GM23338 (cell line): ENCODE measurements around the gene P4HA1. TPM values are rescaled to one million over a fixed set of nuclear protein-coding genes. Genes with fewer than 3 reads are reported as not detected.

ENCODE experiments used
- ATAC-seq: fragments of 200-7000 bp; cut with Tn5 transposase; 3 replicates; pipeline ENCODE4 v1.9.1; 2020
- DNase-seq: peaks from one replicate; pipeline ENCODE4 v3.0.0-alpha.2; 2015; ENCODE audit warnings: low spot score
- H2AFZ ChIP-seq: fragments of 200-600 bp; sonication (generic); 2 replicates; pipeline ENCODE4 v1.8.0; 2016; ENCODE audit warnings: antibody characterized with exemption, mild to moderate bottlenecking, moderate library complexity
- H3F3A ChIP-seq: fragments of 200-600 bp; sonication (generic); replicated peaks from 2 replicates; pipeline ENCODE4 v1.8.0; 2017; ENCODE audit warnings: antibody characterized with exemption, mixed run types, low read depth
- H3K27ac ChIP-seq: fragments of 200-600 bp; sonication (generic); 2 replicates; pipeline ENCODE4 v1.6.1; 2016; ENCODE audit warnings: low read depth
- H3K27me3 ChIP-seq: fragments of 200-600 bp; sonication (generic); 2 replicates; pipeline ENCODE4 v1.8.0; 2016; ENCODE audit warnings: mild to moderate bottlenecking, mixed run types, moderate library complexity; ENCODE audit not compliant: insufficient read depth
- H3K36me3 ChIP-seq: fragments of 200-600 bp; sonication (generic); 2 replicates; pipeline ENCODE4 v1.8.0; 2016; ENCODE audit warnings: mild to moderate bottlenecking; ENCODE audit not compliant: insufficient read depth
- H3K4me1 ChIP-seq: fragments of 200-600 bp; sonication (generic); 2 replicates; pipeline ENCODE4 v1.8.0; 2016; ENCODE audit warnings: mild to moderate bottlenecking, moderate library complexity; ENCODE audit not compliant: insufficient read depth
- H3K4me2 ChIP-seq: fragments of 200-600 bp; sonication (generic); 2 replicates; pipeline ENCODE4 v1.7.1; 2017; ENCODE audit warnings: mixed run types
- H3K4me3 ChIP-seq: fragments of 200-600 bp; sonication (generic); 2 replicates; pipeline ENCODE4 v1.6.1; 2016; ENCODE audit warnings: mixed run types
- H3K79me2 ChIP-seq: fragments of 200-600 bp; sonication (generic); replicated peaks from 2 replicates; pipeline ENCODE4 v1.8.0; 2017; ENCODE audit warnings: mild to moderate bottlenecking; ENCODE audit not compliant: insufficient read depth
- H3K9me2 ChIP-seq: fragments of 200-600 bp; sonication (generic); 2 replicates; pipeline ENCODE4 v1.8.0; 2017; ENCODE audit not compliant: insufficient read depth
- H4K20me1 ChIP-seq: fragments of 200-600 bp; sonication (generic); replicated peaks from 2 replicates; pipeline ENCODE4 v1.8.0; 2017; ENCODE audit warnings: mild to moderate bottlenecking; ENCODE audit not compliant: insufficient read depth
- H3K27ac Mint-ChIP-seq: 2 replicates; pipeline ENCODE4 v1.8.0; 2020; ENCODE audit warnings: inconsistent platforms, mild to moderate bottlenecking, moderate library complexity, mixed read lengths
- H3K27me3 Mint-ChIP-seq: 3 replicates; pipeline ENCODE4 v1.8.0; 2022; ENCODE audit warnings: low read depth, mild to moderate bottlenecking, moderate library complexity, mixed read lengths, inconsistent platforms; ENCODE audit not compliant: insufficient read depth, poor library complexity
- H3K36me3 Mint-ChIP-seq: 3 replicates; pipeline ENCODE4 v1.8.0; 2021; ENCODE audit warnings: low read depth, mild to moderate bottlenecking, inconsistent platforms, moderate library complexity, mixed read lengths
- H3K4me1 Mint-ChIP-seq: 3 replicates; pipeline ENCODE4 v1.8.0; 2020; ENCODE audit warnings: mild to moderate bottlenecking, inconsistent platforms, mixed read lengths
- H3K4me3 Mint-ChIP-seq: 3 replicates; pipeline ENCODE4 v1.8.0; 2021; ENCODE audit warnings: moderate library complexity, mild to moderate bottlenecking, inconsistent platforms, mixed read lengths
- H3K9me3 Mint-ChIP-seq: 3 replicates; pipeline ENCODE4 v1.8.0; 2020; ENCODE audit warnings: moderate library complexity, mild to moderate bottlenecking, inconsistent platforms, mixed read lengths
- CTCF ChIP-seq, 2 experiments: fragments of 200-600 bp in 1 of 2; sonication (generic) in 1 of 2; conservative IDR thresholded peaks; 2 replicates each; pipeline versions ENCODE4 v1.5.1 to v1.6.1; 2016 to 2017; ENCODE audit warnings: antibody characterized with exemption in 2 of 2, low read depth in 2 of 2, mild to moderate bottlenecking in 2 of 2, moderate library complexity in 1 of 2
- EZH2phosphoT487 ChIP-seq: fragments of 200-600 bp; sonication (generic); IDR thresholded peaks from one replicate; pipeline ENCODE4 v1.8.1; 2018; ENCODE audit warnings: antibody characterized with exemption; ENCODE audit not compliant: unreplicated experiment
- JUNB ChIP-seq: IDR thresholded peaks from one replicate; pipeline ENCODE4 v1.6.1; 2016; ENCODE audit warnings: antibody characterized with exemption; ENCODE audit not compliant: unreplicated experiment
- NANOG ChIP-seq: IDR thresholded peaks from 2 replicates; pipeline ENCODE4 v1.6.1; 2016; ENCODE audit warnings: antibody characterized with exemption, borderline replicate concordance
- POLR2AphosphoS5 ChIP-seq: IDR thresholded peaks from 2 replicates; pipeline ENCODE4 v1.6.1; 2016; ENCODE audit warnings: antibody characterized with exemption, low read depth
- STAT1 ChIP-seq: IDR thresholded peaks from one replicate; pipeline ENCODE4 v1.6.1; 2016; ENCODE audit warnings: antibody characterized with exemption; ENCODE audit not compliant: unreplicated experiment
- ZNF331 ChIP-seq: fragments of 250-450 bp; sonication (Bioruptor Pico); IDR thresholded peaks from 2 replicates; pipeline ENCODE4 v1.5.0; 2020; ENCODE audit warnings: low read depth, mild to moderate bottlenecking, moderate library complexity
- ZNF462 ChIP-seq: fragments of 250-450 bp; sonication (Bioruptor Pico); IDR thresholded peaks from 2 replicates; pipeline ENCODE4 v1.5.0; 2020; ENCODE audit warnings: mild to moderate bottlenecking, moderate library complexity
- polyA plus RNA-seq: library from polyadenylated mRNA; unstranded; fragments of >200 nt; fragmentation: Nextera tagmentation; extraction: Ambion mirVana; gene quantifications from 2 replicates; pipeline ENCODE4 v1.2.1, GENCODE V29; 2016
- total RNA-seq: library from RNA; depleted of rRNA; stranded (reverse); fragments of >200 nt; shearing (Covaris generic); gene quantifications from 2 replicates; pipeline ENCODE4 v1.2.3, GENCODE V29; 2014

The P4HA1 gene
- total and polyA plus RNA-seq, 2 experiments from 2014 or later: 26.4 to 27.1 TPM

GRCh38 chr10:73003822-73004221, 92.8 kb downstream of the P4HA1 start (continued):
- TF ChIP-seq ZNF462 (CRISPR knock-in tag) (no peak), ZNF331 (no peak)

- no peaks in the 10 kb centered on the region for H3K9me2 ChIP-seq
- H3K4me3 Mint-ChIP-seq: no peak overlapping the region
- TF ChIP-seq CTCF (conservative IDR thresholded peaks at IDR 0.05; ENCODE audit: low read depth in 2 of 2): no peak
- no peak for TF ChIP-seq ZNF331
- TF ChIP-seq POLR2AphosphoS5: no peak
- TF ChIP-seq JUNB: no peak
- no peak for TF ChIP-seq STAT1
- no peak for TF ChIP-seq EZH2phosphoT487
- no peak for TF ChIP-seq NANOG
- no peaks in the 10 kb centered on the region for H3K36me3 ChIP-seq
- peaks cover 9% of the 10 kb centered on the region; the same call in 1 of the 3 replicates for H3K9me3 Mint-ChIP-seq
- no peak for DNase-seq
- no peak overlapping the region for H3K27ac Mint-ChIP-seq
- H2AFZ ChIP-seq: no peak overlapping the region
- H3K4me3 ChIP-seq: no peak overlapping the region
- peaks cover 3% of the 10 kb centered on the region; the same call in 2 of the 3 replicates for H3K4me1 Mint-ChIP-seq
- peaks cover 4% of the 10 kb centered on the region; the same call in 1 of the 3 replicates for H3K36me3 Mint-ChIP-seq
- ATAC-seq: no peak
- no peaks in the 10 kb centered on the region for H3F3A ChIP-seq
- no peak overlapping the region for H3K27ac ChIP-seq
- no peaks in the 10 kb centered on the region for H3K27me3 ChIP-seq
- no peaks in the 10 kb centered on the region for H4K20me1 ChIP-seq
- no peaks in the 10 kb centered on the region for H3K4me1 ChIP-seq
- H3K4me2 ChIP-seq: no peak overlapping the region
- peaks cover 1% of the 10 kb centered on the region for H3K27me3 Mint-ChIP-seq
- H3K79me2 ChIP-seq: no peaks in the 10 kb centered on the region
Measured at GRCh38 chr10:73000973-73001372, 95.7 kb downstream of the P4HA1 start.
